Common myeloid progenitor, CD34-positive (primary cell): ENCODE data around the gene IBA57.

Source experiments
- CTCF ChIA-PET: fragments of 350-600 bp; sonication (Branson Sonifier 250); formaldehyde crosslinking; loops from one replicate; lab custom pipeline; 2021; ENCODE audit warnings: antibody characterized with exemption; lab: Charles Lee
- POLR2A ChIA-PET: fragments of 350-600 bp; sonication (Branson Sonifier 250); formaldehyde crosslinking; loops from one replicate; lab custom pipeline; 2021; ENCODE audit warnings: antibody characterized with exemption; lab: Charles Lee
- DNase-seq, 3 donors: peaks; one replicate each; pipeline versions ENCODE4 v3.0.0 to v3.0.0-alpha.2; 2013
- H3K27ac ChIP-seq, 2 experiments: 1 replicate in 1 of 2; 2 replicates in 1 of 2; pipeline ENCODE4 v1.7.0; 2013; ENCODE audit warnings: inconsistent platforms in 2 of 2, low read length in 2 of 2, mild to moderate bottlenecking in 2 of 2, low read depth in 1 of 2, moderate library complexity in 1 of 2; ENCODE audit not compliant: severe bottlenecking in 2 of 2, insufficient read depth in 1 of 2, poor library complexity in 1 of 2
- H3K27me3 ChIP-seq, 5 experiments: replicated peaks in 2 of 5; 1 replicate in 3 of 5; 2 replicates in 2 of 5; pipeline versions ENCODE4 v1.6.1 to v1.7.0; 2013; ENCODE audit warnings: low read length in 4 of 5, mild to moderate bottlenecking in 2 of 5, moderate library complexity in 2 of 5, inconsistent platforms in 1 of 5; ENCODE audit not compliant: insufficient read depth in 5 of 5, control insufficient read depth in 4 of 5
- H3K36me3 ChIP-seq, 4 experiments: 1 replicate in 2 of 4; 2 replicates in 2 of 4; pipeline versions ENCODE4 v1.6.1 to v1.7.0; 2013; ENCODE audit warnings: low read length in 3 of 4, control low read depth in 1 of 4, mild to moderate bottlenecking in 1 of 4; ENCODE audit not compliant: control insufficient read depth in 4 of 4, insufficient read depth in 4 of 4
- H3K4me1 ChIP-seq, 4 experiments: 1 replicate in 3 of 4; 2 replicates in 1 of 4; pipeline versions ENCODE4 v1.6.1 to v1.7.1; 2013; ENCODE audit warnings: low read length in 3 of 4, mild to moderate bottlenecking in 3 of 4, control low read depth in 1 of 4, inconsistent platforms in 1 of 4, moderate library complexity in 1 of 4; ENCODE audit not compliant: control insufficient read depth in 4 of 4, insufficient read depth in 4 of 4; ENCODE audit errors: control extremely low read depth in 1 of 4
- H3K4me3 ChIP-seq, 7 experiments: 1 replicate in 4 of 7; 2 replicates in 3 of 7; pipeline versions ENCODE4 v1.5.1 to v1.7.0; 2013; ENCODE audit warnings: mild to moderate bottlenecking in 7 of 7, low read length in 6 of 7, moderate library complexity in 6 of 7, inconsistent platforms in 2 of 7, low read depth in 2 of 7, control low read depth in 1 of 7; ENCODE audit not compliant: insufficient read depth in 4 of 7, control insufficient read depth in 1 of 7; ENCODE audit errors: extremely low read depth in 1 of 7
- H3K9me3 ChIP-seq, 5 experiments: 1 replicate in 4 of 5; 2 replicates in 1 of 5; pipeline versions ENCODE4 v1.6.1 to v1.7.1; 2013; ENCODE audit warnings: low read length in 4 of 5, mild to moderate bottlenecking in 2 of 5, inconsistent platforms in 1 of 5, low read depth in 1 of 5, moderate library complexity in 1 of 5; ENCODE audit not compliant: control insufficient read depth in 4 of 5, insufficient read depth in 2 of 5; ENCODE audit errors: control extremely low read depth in 1 of 5
- WGBS: methylation state at CpG from one replicate; pipeline ENCODE4 v1.1.5; 2013; ENCODE audit not compliant: insufficient coverage; 5-methylcytosine and 5-hydroxymethylcytosine counted together

IBA57 gene

DNA sequence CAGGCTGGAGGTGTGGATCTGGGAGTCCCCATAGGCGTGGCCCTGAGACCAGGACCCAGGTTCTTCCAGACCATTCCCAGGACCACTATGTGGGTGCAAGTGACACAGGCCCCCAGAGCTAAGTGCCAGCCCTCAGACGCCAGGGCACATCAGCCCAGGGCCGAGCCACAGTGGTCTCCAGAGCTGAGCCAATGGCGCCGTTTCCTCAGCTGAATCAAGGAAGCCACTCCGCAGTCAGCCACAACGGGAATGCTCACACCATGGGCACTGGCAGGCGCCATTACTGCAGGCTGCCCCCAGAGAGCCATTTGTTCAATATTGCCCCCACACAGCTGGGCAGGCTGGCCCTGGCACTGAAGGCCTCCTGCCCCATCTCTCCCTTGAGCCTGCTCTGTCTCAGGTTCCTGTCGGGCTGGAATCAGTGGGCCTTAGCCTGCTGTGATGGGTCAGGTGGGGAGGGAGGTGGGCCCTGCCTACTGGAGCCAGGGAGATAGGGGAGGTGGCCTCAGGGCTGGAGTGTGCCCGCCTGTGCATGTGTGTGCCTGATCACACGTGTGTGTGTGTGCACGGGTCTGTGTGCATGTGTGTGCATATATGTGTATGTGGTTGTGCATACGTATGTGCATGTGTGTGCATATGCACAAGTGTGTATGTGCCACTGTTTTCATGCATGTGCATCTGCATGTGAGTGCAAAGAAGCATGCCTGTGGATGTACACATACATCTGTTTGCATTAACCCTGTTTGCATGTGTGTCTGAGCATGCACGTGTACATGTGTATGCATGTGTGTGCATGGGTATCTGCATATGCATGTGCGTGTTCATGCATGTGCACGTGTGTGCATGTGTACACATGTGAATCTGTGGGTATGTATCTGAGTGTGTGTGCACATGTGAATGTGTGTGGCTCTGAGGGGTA is 9.7 kb upstream of the IBA57 start:
- no peak for DNase-seq
- Histone ChIP-seq H3K27ac (no peak overlapping the region), H3K4me1 (peaks cover 0 to 31% (median 25%) of the 10 kb centered on the region in 4 experiments), H3K9me3 (no peaks in the 10 kb centered on the region), H3K4me3 (peak overlapping the region in 5 of 7 experiments; percentile 48 to 71 (median 67)), H3K27me3 (no peaks in the 10 kb centered on the region), H3K36me3 (peaks cover 0 to 5% (median 0%) of the 10 kb centered on the region in 4 experiments)
- 81% methylated on average over 15 of the region's 16 CpGs for WGBS
- ChIA-PET CTCF (interaction anchor here (0.8 to 1.7 kb wide), 3 partner anchors 10 to 18 kb away, joined by 3 to 9 read pairs (median 4); partner anchors contain the start of gene IBA57), POLR2A (interaction anchor here (1.1 to 1.3 kb wide), 2 partner anchors 10 to 16 kb away, joined by 4 to 7 read pairs; partner anchors contain the start of genes GUK1 and IBA57)

DNA sequence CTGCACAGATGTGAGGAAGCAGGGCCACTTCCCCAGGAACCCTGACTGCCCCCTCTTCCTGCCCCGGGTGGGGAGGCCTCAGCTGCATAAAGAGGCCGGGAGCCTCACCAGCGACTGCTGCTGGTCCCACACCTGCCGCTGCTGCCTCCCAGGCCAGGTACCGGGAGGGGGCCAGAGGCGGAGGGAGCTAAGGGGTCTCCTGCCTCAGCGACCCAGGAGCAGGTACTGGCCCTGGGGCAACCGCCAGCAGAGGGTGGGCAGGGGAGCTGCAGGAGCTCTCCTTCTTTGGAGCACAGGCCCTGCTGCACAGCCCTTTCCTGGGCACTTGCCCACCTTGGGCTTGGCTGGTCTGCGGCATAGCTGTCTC is 9.1 kb upstream of the IBA57 start:
- peak overlapping the region in 6 of 7 experiments; percentile 48 to 71 (median 66) for H3K4me3 ChIP-seq
- peaks cover 0 to 5% (median 0%) of the 10 kb centered on the region in 4 experiments for H3K36me3 ChIP-seq
- CTCF ChIA-PET, result interaction anchor here (0.7 to 1.7 kb wide), 5 partner anchors 9 to 157 kb away, joined by 3 to 9 read pairs (median 4); partner anchors contain the start of gene IBA57
- H3K4me1 ChIP-seq, result peaks cover 0 to 34% (median 26%) of the 10 kb centered on the region in 4 experiments
- WGBS, result 2% methylated on average over 7 of the region's 9 CpGs
- peak overlapping the region; percentile 25 to 44 for H3K27ac ChIP-seq
- peak in 2 of 3 donors; percentile 75 to 84 for DNase-seq
- H3K9me3 ChIP-seq, result no peaks in the 10 kb centered on the region
- POLR2A ChIA-PET, result interaction anchor here (0.6 to 1.3 kb wide), 3 partner anchors 9 to 1288 kb away, joined by 3 to 7 read pairs (median 4); partner anchors contain the start of genes GUK1 and IBA57
- H3K27me3 ChIP-seq, result no peaks in the 10 kb centered on the region

DNA sequence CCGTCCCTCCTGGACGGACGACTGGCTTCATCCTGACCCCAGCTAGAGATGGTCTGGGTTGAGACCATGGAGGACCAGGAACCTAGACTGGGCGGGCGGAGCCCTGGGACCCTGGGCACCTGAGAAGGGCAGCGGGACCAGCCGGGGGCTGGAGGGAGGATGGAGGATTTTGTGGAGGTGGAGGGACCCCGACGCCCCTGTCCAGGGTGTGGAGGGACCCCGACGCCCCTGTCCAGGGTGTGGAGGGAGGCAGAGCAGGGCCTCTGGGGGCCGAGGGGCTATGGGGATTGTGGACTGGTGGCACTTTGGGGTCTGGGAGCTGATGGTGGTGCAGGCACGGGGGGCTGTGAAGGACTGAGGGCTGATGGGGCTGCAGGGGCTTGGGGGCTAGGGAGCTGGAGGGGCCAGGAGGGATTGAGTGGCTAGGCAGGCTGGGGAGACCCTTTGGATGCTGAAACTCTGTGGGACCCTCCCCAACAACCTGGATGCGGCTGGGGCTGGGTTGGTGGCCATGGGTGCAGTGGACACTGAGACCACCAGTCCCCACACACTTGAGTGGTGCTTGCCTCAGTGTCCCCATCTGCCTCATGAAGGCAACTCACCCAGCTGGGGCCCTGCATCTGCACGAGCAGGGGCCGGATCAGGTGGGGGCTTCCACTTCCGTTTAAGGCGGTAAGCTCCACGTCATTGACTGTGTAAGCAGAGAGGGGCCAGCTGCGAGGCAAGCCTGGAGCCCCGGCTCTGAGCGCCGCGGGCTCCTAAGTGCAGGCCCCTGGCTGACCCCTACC is 8.5 kb upstream of the IBA57 start:
- ChIA-PET CTCF (interaction anchor here (0.7 to 1.7 kb wide), 4 partner anchors 9 to 158 kb away, joined by 3 to 9 read pairs (median 4); partner anchors contain the start of gene IBA57), POLR2A (interaction anchor here (0.6 to 1.3 kb wide), 4 partner anchors 9 to 1287 kb away, joined by 3 to 7 read pairs (median 4); partner anchors contain the start of genes GUK1 and IBA57)
- peak overlapping the region in 6 of 7 experiments; percentile 48 to 71 (median 66) for H3K4me3 ChIP-seq
- DNase-seq, result peak in 2 of 3 donors; percentile 53 to 63
- peaks cover 0 to 40% (median 32%) of the 10 kb centered on the region in 4 experiments for H3K4me1 ChIP-seq
- H3K36me3 ChIP-seq, result peaks cover 0 to 5% (median 0%) of the 10 kb centered on the region in 4 experiments
- peak overlapping the region; percentile 25 to 44 for H3K27ac ChIP-seq
- H3K9me3 ChIP-seq, result no peaks in the 10 kb centered on the region
- no peaks in the 10 kb centered on the region for H3K27me3 ChIP-seq
- WGBS, result 24% methylated on average over 20 of the region's 24 CpGs

DNA sequence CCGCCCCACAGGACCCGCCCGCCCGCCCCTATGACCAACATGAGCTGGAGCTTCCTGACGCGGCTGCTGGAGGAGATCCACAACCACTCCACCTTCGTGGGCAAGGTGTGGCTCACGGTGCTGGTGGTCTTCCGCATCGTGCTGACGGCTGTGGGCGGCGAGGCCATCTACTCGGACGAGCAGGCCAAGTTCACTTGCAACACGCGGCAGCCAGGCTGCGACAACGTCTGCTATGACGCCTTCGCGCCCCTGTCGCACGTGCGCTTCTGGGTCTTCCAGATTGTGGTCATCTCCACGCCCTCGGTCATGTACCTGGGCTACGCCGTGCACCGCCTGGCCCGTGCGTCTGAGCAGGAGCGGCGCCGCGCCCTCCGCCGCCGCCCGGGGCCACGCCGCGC is 7.9 kb upstream of the IBA57 start:
- H3K4me3 ChIP-seq, result peak overlapping the region in 1 of 7 experiments; percentile 69
- ChIA-PET POLR2A (interaction anchor here (0.6 to 1.3 kb wide), 2 partner anchors 8 to 17 kb away, joined by 3 to 4 read pairs; partner anchors contain the start of genes GUK1 and IBA57), CTCF (interaction anchor here (1.2 to 1.7 kb wide), 2 partner anchors 8 to 39 kb away, joined by 3 to 9 read pairs; partner anchors contain the start of gene IBA57)
- H3K27ac ChIP-seq, result no peak overlapping the region
- DNase-seq, result no peak
- no peaks in the 10 kb centered on the region for H3K9me3 ChIP-seq
- peaks cover 0 to 5% (median 0%) of the 10 kb centered on the region in 4 experiments for H3K36me3 ChIP-seq
- H3K27me3 ChIP-seq, result no peaks in the 10 kb centered on the region
- peaks cover 0 to 46% (median 38%) of the 10 kb centered on the region in 4 experiments for H3K4me1 ChIP-seq
- 88% methylated on average over 35 of the region's 43 CpGs for WGBS

DNA sequence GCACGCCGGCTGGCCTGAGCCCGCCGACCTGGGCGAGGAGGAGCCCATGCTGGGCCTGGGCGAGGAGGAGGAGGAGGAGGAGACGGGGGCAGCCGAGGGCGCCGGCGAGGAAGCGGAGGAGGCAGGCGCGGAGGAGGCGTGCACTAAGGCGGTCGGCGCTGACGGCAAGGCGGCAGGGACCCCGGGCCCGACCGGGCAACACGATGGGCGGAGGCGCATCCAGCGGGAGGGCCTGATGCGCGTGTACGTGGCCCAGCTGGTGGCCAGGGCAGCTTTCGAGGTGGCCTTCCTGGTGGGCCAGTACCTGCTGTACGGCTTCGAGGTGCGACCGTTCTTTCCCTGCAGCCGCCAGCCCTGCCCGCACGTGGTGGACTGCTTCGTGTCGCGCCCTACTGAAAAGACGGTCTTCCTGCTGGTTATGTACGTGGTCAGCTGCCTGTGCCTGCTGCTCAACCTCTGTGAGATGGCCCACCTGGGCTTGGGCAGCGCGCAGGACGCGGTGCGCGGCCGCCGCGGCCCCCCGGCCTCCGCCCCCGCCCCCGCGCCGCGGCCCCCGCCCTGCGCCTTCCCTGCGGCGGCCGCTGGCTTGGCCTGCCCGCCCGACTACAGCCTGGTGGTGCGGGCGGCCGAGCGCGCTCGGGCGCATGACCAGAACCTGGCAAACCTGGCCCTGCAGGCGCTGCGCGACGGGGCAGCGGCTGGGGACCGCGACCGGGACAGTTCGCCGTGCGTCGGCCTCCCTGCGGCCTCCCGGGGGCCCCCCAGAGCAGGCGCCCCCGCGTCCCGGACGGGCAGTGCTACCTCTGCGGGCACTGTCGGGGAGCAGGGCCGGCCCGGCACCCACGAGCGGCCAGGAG is 7.2 kb upstream of the IBA57 start:
- POLR2A ChIA-PET, result no interaction called here
- no peak for DNase-seq
- Histone ChIP-seq H3K36me3 (peaks cover 0 to 5% (median 0%) of the 10 kb centered on the region in 4 experiments), H3K9me3 (no peaks in the 10 kb centered on the region), H3K27me3 (no peaks in the 10 kb centered on the region), H3K4me1 (peaks cover 0 to 52% (median 45%) of the 10 kb centered on the region in 4 experiments), H3K27ac (no peak overlapping the region), H3K4me3 (no peak overlapping the region)
- WGBS, result 95% methylated on average over 72 of the region's 98 CpGs
- CTCF ChIA-PET, result interaction anchor here (1.4 to 2.0 kb wide), 2 partner anchors 10 to 28 kb away, joined by 4 to 6 read pairs; no protein-coding TSS in a partner anchor
